Natural killer cell (primary cell): ENCODE data around the gene BIRC7. TPM values are rescaled to one million over a fixed set of nuclear protein-coding genes. Genes with fewer than 3 reads are reported as not detected.
"Not testable (repeated sequence)": the region's sequence is repeated elsewhere in the genome, so short reads cannot be mapped to it uniquely, and the experiment has no call there.

Source experiments
- ATAC-seq, 3 donors: fragments of 150-1000 bp in 2 of 3; fragments of 200-7000 bp in 1 of 3; cut with Tn5 transposase; 1 replicate in 1 of 3; 2 replicates in 2 of 3; pipeline ENCODE4 v1.10.0; 2021; ENCODE audit warnings: mild to moderate bottlenecking in 2 of 3, moderate library complexity in 2 of 3
- DNase-seq, 2 donors: peaks; one replicate each; pipeline versions ENCODE4 v3.0.0 to v3.0.0-alpha.2; 2013 to 2021; ENCODE audit warnings: mixed read lengths in 1 of 2
- H3K27ac ChIP-seq: one replicate; pipeline ENCODE4 v1.5.1; 2013; ENCODE audit warnings: mild to moderate bottlenecking, low read length
- H3K27me3 ChIP-seq: one replicate; pipeline ENCODE4 v1.6.1; 2013; ENCODE audit warnings: low read length; ENCODE audit not compliant: control insufficient read depth, insufficient read depth
- H3K36me3 ChIP-seq: one replicate; pipeline ENCODE4 v1.6.1; 2013; ENCODE audit warnings: low read length; ENCODE audit not compliant: control insufficient read depth, insufficient read depth
- H3K4me1 ChIP-seq: one replicate; pipeline ENCODE4 v1.6.1; 2013; ENCODE audit warnings: low read length; ENCODE audit not compliant: control insufficient read depth, insufficient read depth
- H3K4me3 ChIP-seq: one replicate; pipeline ENCODE4 v1.5.1; 2013; ENCODE audit warnings: low read length
- H3K9me3 ChIP-seq: one replicate; pipeline ENCODE4 v1.6.1; 2013; ENCODE audit warnings: low read length; ENCODE audit not compliant: control insufficient read depth, insufficient read depth
- H3K27ac Mint-ChIP-seq, 2 donors: one replicate each; pipeline ENCODE4 v1.8.0; 2022; ENCODE audit warnings: mild to moderate bottlenecking in 2 of 2, mixed read lengths in 2 of 2, moderate library complexity in 1 of 2
- H3K27me3 Mint-ChIP-seq, 2 donors: one replicate each; pipeline ENCODE4 v1.8.0; 2022; ENCODE audit warnings: low read depth in 2 of 2, mixed read lengths in 2 of 2
- H3K36me3 Mint-ChIP-seq: one replicate; pipeline ENCODE4 v1.8.0; 2022; ENCODE audit warnings: mixed read lengths
- H3K4me1 Mint-ChIP-seq, 2 donors: one replicate each; pipeline ENCODE4 v1.8.0; 2022; ENCODE audit warnings: mixed read lengths in 2 of 2
- H3K4me3 Mint-ChIP-seq: one replicate; pipeline ENCODE4 v1.8.0; 2022; ENCODE audit warnings: mild to moderate bottlenecking, moderate library complexity, mixed read lengths
- H3K9me3 Mint-ChIP-seq, 2 donors: one replicate each; pipeline ENCODE4 v1.8.0; 2022; ENCODE audit warnings: mixed read lengths in 2 of 2
- CTCF ChIP-seq: fragments of 200-600 bp; IDR thresholded peaks from one replicate; pipeline ENCODE4 v1.8.0; 2022; ENCODE audit warnings: antibody characterized with exemption
- WGBS: methylation state at CpG from one replicate; pipeline ENCODE4 v1.1.7; 2013; ENCODE audit warnings: missing lambda C conversion rate; ENCODE audit not compliant: insufficient coverage; 5-methylcytosine and 5-hydroxymethylcytosine counted together
- intact Hi-C: fragments of 100-400 bp; cut with micrococcal nuclease; formaldehyde crosslinking; loops from one replicate; pipeline ENCODE4 v1.14.2; 2022
- total RNA-seq, 4 donors: library from RNA; stranded (reverse); fragments of 120-200 nt in 1 of 4; gene quantifications; one replicate each; pipeline versions ENCODE4 v1.2.3 to v1.2.4, GENCODE V29; 2013 to 2022

The BIRC7 gene
- total RNA-seq, 3 donors from 2014 or later (not counting 1 experiment from before 2014, with no cell fraction given): not detected

GRCh38 chr20:63219447-63219821, 16.3 kb upstream of the BIRC7 start:
- no peak overlapping the region for H3K4me3 Mint-ChIP-seq
- no peak overlapping the region for H3K27ac Mint-ChIP-seq
- peaks cover 19% of the 10 kb centered on the region for H3K4me1 ChIP-seq
- H3K27me3 Mint-ChIP-seq: peaks cover 0 to 10% of the 10 kb centered on the region in 2 donors
- WGBS: 83% methylated on average over 8 of the region's 8 CpGs
- intact Hi-C loops: no loop called here
- H3K9me3 ChIP-seq: no peaks in the 10 kb centered on the region
- ATAC-seq (no peak), DNase-seq (no peak)
- TF ChIP-seq CTCF: no peak
- H3K36me3 ChIP-seq: no peaks in the 10 kb centered on the region
- no peaks in the 10 kb centered on the region for H3K27me3 ChIP-seq
- H3K27ac ChIP-seq: no peak overlapping the region
- H3K9me3 Mint-ChIP-seq: no peaks in the 10 kb centered on the region
- no peaks in the 10 kb centered on the region for H3K36me3 Mint-ChIP-seq
- no peak overlapping the region for H3K4me3 ChIP-seq
- peaks cover 10 to 17% of the 10 kb centered on the region in 2 donors for H3K4me1 Mint-ChIP-seq

- DNase-seq (no peak), ATAC-seq (no peak)
- TF ChIP-seq CTCF: no peak
- intact Hi-C loops: no loop called here
- Mint-ChIP-seq H3K36me3 (no peaks in the 10 kb centered on the region), H3K27ac (no peak overlapping the region), H3K4me1 (peaks cover 5 to 12% of the 10 kb centered on the region in 2 donors), H3K9me3 (no peaks in the 10 kb centered on the region), H3K27me3 (peaks cover 0 to 10% of the 10 kb centered on the region in 2 donors), H3K4me3 (no peak overlapping the region)
- Histone ChIP-seq H3K27me3 (no peaks in the 10 kb centered on the region), H3K27ac (no peak overlapping the region), H3K36me3 (no peaks in the 10 kb centered on the region), H3K4me3 (no peak overlapping the region), H3K9me3 (no peaks in the 10 kb centered on the region), H3K4me1 (peaks cover 14% of the 10 kb centered on the region)
- WGBS: 86% methylated on average over 21 of the region's 25 CpGs
These were observed 15.7 kb upstream of the BIRC7 start for GRCh38 chr20:63219866-63220521.

- no peak overlapping the region for H3K4me3 Mint-ChIP-seq
- H3K27ac Mint-ChIP-seq: no peak overlapping the region
These were observed 14.9 kb upstream of the BIRC7 start for GRCh38 chr20:63220696-63221399.

GRCh38 chr20:63221400-63222053, 14.2 kb upstream of the BIRC7 start:
- H3K27me3 Mint-ChIP-seq, ATAC-seq, H3K27ac Mint-ChIP-seq, H3K36me3 Mint-ChIP-seq, H3K36me3 ChIP-seq, H3K27me3 ChIP-seq, H3K9me3 Mint-ChIP-seq, DNase-seq, H3K9me3 ChIP-seq, H3K4me1 ChIP-seq, intact Hi-C loops, H3K4me3 ChIP-seq, H3K4me1 Mint-ChIP-seq, H3K27ac ChIP-seq, H3K4me3 Mint-ChIP-seq: not testable (repeated sequence)
- WGBS: 78% methylated on average over 11 of the region's 12 CpGs

More at GRCh38 chr20:63220696-63221399, 14.9 kb upstream of the BIRC7 start:
- DNase-seq: no peak
- Histone ChIP-seq H3K4me1 (peaks cover 8% of the 10 kb centered on the region), H3K9me3 (no peaks in the 10 kb centered on the region), H3K27me3 (no peaks in the 10 kb centered on the region), H3K36me3 (no peaks in the 10 kb centered on the region), H3K27ac (no peak overlapping the region), H3K4me3 (no peak overlapping the region)
- TF ChIP-seq CTCF: no peak
- WGBS: 75% methylated on average over 9 of the region's 9 CpGs
- Mint-ChIP-seq H3K4me1 (peaks cover 0 to 6% of the 10 kb centered on the region in 2 donors), H3K9me3 (no peaks in the 10 kb centered on the region), H3K27me3 (peaks cover 0 to 10% of the 10 kb centered on the region in 2 donors), H3K36me3 (no peaks in the 10 kb centered on the region)
- no peak for ATAC-seq
- intact Hi-C loops: no loop called here
